Fibroblast of lung (primary cell): Measurements from ENCODE around the gene METTL22. TPM values are rescaled to one million over a fixed set of nuclear protein-coding genes. Genes with fewer than 3 reads are reported as not detected.

ENCODE experiments used
- DNase-seq, 2 donors: peaks; one replicate each; pipeline versions ENCODE4 v3.0.0 to v3.0.0-alpha.2; 2010; ENCODE audit warnings: low read depth in 2 of 2
- H2AFZ ChIP-seq: 2 replicates; pipeline ENCODE4 v1.5.1; 2012; ENCODE audit warnings: low read length, control low read depth, inconsistent platforms
- H3K27ac ChIP-seq: 2 replicates; pipeline ENCODE4 v1.5.1; 2011; ENCODE audit warnings: low read length, control low read depth; ENCODE audit not compliant: insufficient read depth
- H3K27me3 ChIP-seq: 2 replicates; pipeline ENCODE4 v1.5.1; 2011; ENCODE audit warnings: mild to moderate bottlenecking, low read length; ENCODE audit not compliant: control insufficient read depth, insufficient read depth
- H3K36me3 ChIP-seq: 2 replicates; pipeline ENCODE4 v1.5.1; 2011; ENCODE audit warnings: low read length; ENCODE audit not compliant: control insufficient read depth, insufficient read depth
- H3K4me1 ChIP-seq: 2 replicates; pipeline ENCODE4 v1.5.1; 2011; ENCODE audit warnings: low read length; ENCODE audit not compliant: control insufficient read depth, insufficient read depth; ENCODE audit errors: extremely low read depth
- H3K4me2 ChIP-seq: 2 replicates; pipeline ENCODE4 v1.5.1; 2011; ENCODE audit warnings: low read length, control low read depth; ENCODE audit not compliant: insufficient read depth; ENCODE audit errors: extremely low read depth
- H3K4me3 ChIP-seq, 4 experiments: fragments of 200-600 bp in 1 of 4; sonication (generic) in 1 of 4; replicated peaks in 1 of 4; 2 replicates each; pipeline ENCODE4 v1.5.1; 2011 to 2016; ENCODE audit warnings: low read length in 4 of 4, low read depth in 3 of 4, mild to moderate bottlenecking in 3 of 4, control low read depth in 2 of 4, inconsistent platforms in 1 of 4, mixed read lengths in 1 of 4; ENCODE audit not compliant: insufficient read depth in 1 of 4; ENCODE audit errors: control extremely low read depth in 1 of 4
- H3K79me2 ChIP-seq: 2 replicates; pipeline ENCODE4 v1.5.1; 2012; ENCODE audit warnings: mild to moderate bottlenecking, low read length, inconsistent platforms; ENCODE audit not compliant: control insufficient read depth, insufficient read depth
- H3K9ac ChIP-seq: 2 replicates; pipeline ENCODE4 v1.5.1; 2011; ENCODE audit warnings: mild to moderate bottlenecking, low read length, control low read depth; ENCODE audit not compliant: insufficient read depth
- H3K9me3 ChIP-seq: 2 replicates; pipeline ENCODE4 v1.5.1; 2012; ENCODE audit warnings: low read depth, low read length; ENCODE audit not compliant: control insufficient read depth, insufficient read depth
- H4K20me1 ChIP-seq: 2 replicates; pipeline ENCODE4 v1.5.1; 2011; ENCODE audit warnings: low read length; ENCODE audit not compliant: control insufficient read depth, insufficient read depth; ENCODE audit errors: extremely low read depth
- EZH2 ChIP-seq: IDR thresholded peaks from 2 replicates; pipeline ENCODE4 v1.5.1; 2012; ENCODE audit warnings: low read length, control low read depth, mild to moderate bottlenecking; ENCODE audit errors: missing control alignments
- polyA minus RNA-seq: library from RNA; depleted of rRNA, polyadenylated mRNA; stranded (reverse); fragments of >200 nt; gene quantifications from 2 replicates; pipeline ENCODE4 v1.2.3, GENCODE V29; 2011; ENCODE audit warnings: low replicate concordance
- polyA plus RNA-seq, 2 donors: library from polyadenylated mRNA; depleted of rRNA in 1 of 2; stranded (reverse) in 1 of 2; unstranded in 1 of 2; fragments of >200 nt; gene quantifications; 2 replicates each; pipeline ENCODE4 v1.2.1, GENCODE V29; 2011 to 2012; ENCODE audit warnings: missing spikeins in 1 of 2
- total RNA-seq: library from RNA; depleted of rRNA; stranded (reverse); fragments of >200 nt; gene quantifications from 2 replicates; pipeline ENCODE4 v1.2.1, GENCODE V29; 2014
- TF ChIP-seq, protein P1 (sequence below), 2 donors: IDR thresholded peaks in 1 of 2; conservative IDR thresholded peaks in 1 of 2; 1 replicate in 1 of 2; 2 replicates in 1 of 2; pipeline ENCODE4 v1.5.1; 2011 to 2012; ENCODE audit warnings: low read length in 2 of 2, control low read depth in 1 of 2, inconsistent platforms in 1 of 2, low read depth in 1 of 2, mild to moderate bottlenecking in 1 of 2

Gene METTL22, protein sequence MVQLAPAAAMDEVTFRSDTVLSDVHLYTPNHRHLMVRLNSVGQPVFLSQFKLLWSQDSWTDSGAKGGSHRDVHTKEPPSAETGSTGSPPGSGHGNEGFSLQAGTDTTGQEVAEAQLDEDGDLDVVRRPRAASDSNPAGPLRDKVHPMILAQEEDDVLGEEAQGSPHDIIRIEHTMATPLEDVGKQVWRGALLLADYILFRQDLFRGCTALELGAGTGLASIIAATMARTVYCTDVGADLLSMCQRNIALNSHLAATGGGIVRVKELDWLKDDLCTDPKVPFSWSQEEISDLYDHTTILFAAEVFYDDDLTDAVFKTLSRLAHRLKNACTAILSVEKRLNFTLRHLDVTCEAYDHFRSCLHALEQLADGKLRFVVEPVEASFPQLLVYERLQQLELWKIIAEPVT
- 18.5 and 27.4 TPM in 2 replicates for total RNA-seq
- 30.7 and 30.8 TPM in 2 replicates for polyA plus RNA-seq
- polyA plus RNA-seq (2012) = 32.6 and 34.5 TPM in 2 replicates
- 84.7 and 86.2 TPM in 2 replicates for polyA minus RNA-seq

DNA sequence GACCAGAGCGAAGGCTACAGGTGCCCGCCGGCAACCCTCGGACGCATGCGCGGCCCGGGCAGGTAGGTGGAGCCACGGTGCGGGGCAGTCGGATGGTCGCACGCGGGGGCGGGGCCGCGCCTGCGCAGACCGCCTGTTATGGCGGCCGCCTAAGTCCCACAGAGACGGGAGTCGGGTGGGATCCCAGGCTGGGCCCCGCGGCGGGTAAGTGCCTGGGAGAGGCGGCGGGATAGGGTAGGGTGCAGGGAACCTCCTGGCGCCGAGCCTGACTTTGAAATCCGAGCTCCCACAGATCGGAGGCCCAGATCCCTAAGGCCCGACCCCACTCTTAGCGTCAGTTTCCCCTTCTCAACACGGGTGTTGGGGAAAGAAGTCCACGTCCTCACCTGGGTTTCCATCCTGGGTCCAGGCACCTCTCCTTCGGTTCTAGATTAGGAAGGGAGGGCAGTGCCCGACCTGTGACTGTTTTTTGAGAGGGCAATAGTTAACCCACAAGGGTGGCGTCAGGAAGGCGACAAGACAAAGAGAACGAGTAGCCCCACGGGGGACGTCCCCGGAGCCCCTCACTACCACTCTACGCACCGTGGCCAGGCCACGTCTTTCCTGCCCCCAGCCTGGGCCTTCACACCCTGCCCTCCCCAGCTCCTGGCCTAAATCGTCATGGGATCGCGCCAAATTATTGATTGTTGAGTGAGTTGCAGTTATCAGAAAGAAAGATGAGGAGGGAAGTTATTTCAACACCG is at the start of gene METTL22:
Gene METTL22 (plus strand): TSS at position 127 of the 743 bp plus-strand sequence. CDS start 3,968 bp downstream, outside the sequence.
- Histone ChIP-seq H3K9me3 (no peaks in the 10 kb centered on the region), H3K27ac (peak within 1 kb of the TSS; percentile 97), H2AFZ (peak within 1 kb of the TSS; percentile 90), H3K79me2 (peaks cover 30% of the 10 kb centered on the region), H3K36me3 (peaks cover 5% of the 10 kb centered on the region), H3K27me3 (no peaks in the 10 kb centered on the region), H4K20me1 (no peaks in the 10 kb centered on the region), H3K9ac (peak within 1 kb of the TSS; percentile 97), H3K4me1 (peaks cover 2% of the 10 kb centered on the region), H3K4me3 (peak within 1 kb of the TSS; percentile 85 to 97 (median 88)), H3K4me2 (peak within 1 kb of the TSS; percentile 89)
- DNase-seq = peak; percentile 73 to 84
- TF ChIP-seq, protein P1, sequence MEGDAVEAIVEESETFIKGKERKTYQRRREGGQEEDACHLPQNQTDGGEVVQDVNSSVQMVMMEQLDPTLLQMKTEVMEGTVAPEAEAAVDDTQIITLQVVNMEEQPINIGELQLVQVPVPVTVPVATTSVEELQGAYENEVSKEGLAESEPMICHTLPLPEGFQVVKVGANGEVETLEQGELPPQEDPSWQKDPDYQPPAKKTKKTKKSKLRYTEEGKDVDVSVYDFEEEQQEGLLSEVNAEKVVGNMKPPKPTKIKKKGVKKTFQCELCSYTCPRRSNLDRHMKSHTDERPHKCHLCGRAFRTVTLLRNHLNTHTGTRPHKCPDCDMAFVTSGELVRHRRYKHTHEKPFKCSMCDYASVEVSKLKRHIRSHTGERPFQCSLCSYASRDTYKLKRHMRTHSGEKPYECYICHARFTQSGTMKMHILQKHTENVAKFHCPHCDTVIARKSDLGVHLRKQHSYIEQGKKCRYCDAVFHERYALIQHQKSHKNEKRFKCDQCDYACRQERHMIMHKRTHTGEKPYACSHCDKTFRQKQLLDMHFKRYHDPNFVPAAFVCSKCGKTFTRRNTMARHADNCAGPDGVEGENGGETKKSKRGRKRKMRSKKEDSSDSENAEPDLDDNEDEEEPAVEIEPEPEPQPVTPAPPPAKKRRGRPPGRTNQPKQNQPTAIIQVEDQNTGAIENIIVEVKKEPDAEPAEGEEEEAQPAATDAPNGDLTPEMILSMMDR (conservative IDR thresholded peaks at IDR 0.05 in 1 of 2, IDR thresholded peaks at IDR 0.05 in 1 of 2; ENCODE audit: low read depth in 1 of 2, low read length in 2 of 2) = no peak
- TF ChIP-seq EZH2 = no peak

DNA sequence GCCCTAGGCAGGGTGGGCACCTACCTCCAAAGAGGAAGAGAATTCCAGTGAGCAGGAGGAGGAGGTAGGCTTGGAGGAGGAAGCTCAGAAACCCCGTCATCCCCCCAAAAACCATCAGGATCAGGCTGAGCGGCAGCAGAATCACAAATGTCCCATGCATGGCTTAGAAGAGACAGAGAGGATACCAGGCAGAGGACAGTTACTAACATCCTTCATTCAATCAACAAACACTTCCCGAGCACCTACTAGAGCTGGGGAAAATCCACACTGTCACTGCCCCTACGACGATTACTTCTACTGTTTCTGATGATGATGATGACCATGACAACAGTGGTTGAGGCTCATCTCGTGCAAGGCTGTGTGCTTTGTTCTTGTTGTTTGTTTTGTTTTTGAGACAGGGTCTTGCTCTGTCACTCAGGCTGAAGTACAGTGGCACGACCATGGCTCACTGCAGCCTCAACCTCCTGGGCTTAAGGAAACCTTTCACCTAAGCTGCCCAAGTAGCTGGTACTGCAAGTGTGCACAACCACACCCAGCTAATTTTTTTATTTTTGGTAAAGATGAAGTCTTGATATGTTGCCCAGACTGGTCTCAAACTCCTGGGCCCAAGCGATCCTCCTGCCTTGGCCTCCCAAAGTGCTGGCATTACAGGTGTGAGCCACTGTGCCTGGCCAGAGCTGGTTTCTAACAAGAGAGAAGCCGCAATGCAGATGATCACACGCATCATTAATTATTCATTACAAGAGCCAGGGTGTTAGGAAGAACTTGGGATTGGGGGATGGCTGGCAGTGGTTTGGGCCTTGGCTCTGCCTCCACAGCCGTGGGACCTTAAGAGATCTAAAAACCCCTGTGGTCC is 49.2 kb upstream of the METTL22 start:
- H3K36me3 ChIP-seq = no peaks in the 10 kb centered on the region
- H4K20me1 ChIP-seq = no peaks in the 10 kb centered on the region
- no peak overlapping the region for H3K27ac ChIP-seq
- no peak overlapping the region for H3K4me2 ChIP-seq
- H2AFZ ChIP-seq = no peak overlapping the region
- no peak for DNase-seq
- TF ChIP-seq, protein P1 (conservative IDR thresholded peaks at IDR 0.05 in 1 of 2, IDR thresholded peaks at IDR 0.05 in 1 of 2; ENCODE audit: low read depth in 1 of 2, low read length in 2 of 2) = no peak
- no peak for TF ChIP-seq EZH2
- H3K4me3 ChIP-seq = no peak overlapping the region
- H3K9ac ChIP-seq = no peak overlapping the region
- no peaks in the 10 kb centered on the region for H3K9me3 ChIP-seq
- no peaks in the 10 kb centered on the region for H3K79me2 ChIP-seq
- peaks cover 8% of the 10 kb centered on the region for H3K27me3 ChIP-seq
- no peaks in the 10 kb centered on the region for H3K4me1 ChIP-seq
